Stimulated activated CD4-positive, alpha-beta T cell treated with anti-CD3 and anti-CD28 coated beads, Interleukin-4, amount 100 ng/mL, for 1 hour (primary cell): ENCODE measurements around the gene ZNF438.
"Not testable (repeated sequence)": the region's sequence is repeated elsewhere in the genome, so short reads cannot be mapped to it uniquely, and the experiment has no call there.

Experiments
- DNase-seq: peaks from one replicate; pipeline ENCODE4 v3.0.0-alpha.2; 2020

The ZNF438 gene

GRCh38 chr10:31041011-31041410 is 9.3 kb upstream of the ZNF438 start:
- DNase-seq = no peak

- DNase-seq = not testable (repeated sequence)
Observed at GRCh38 chr10:31039006-31039405, 7.3 kb upstream of the ZNF438 start.

DNA sequence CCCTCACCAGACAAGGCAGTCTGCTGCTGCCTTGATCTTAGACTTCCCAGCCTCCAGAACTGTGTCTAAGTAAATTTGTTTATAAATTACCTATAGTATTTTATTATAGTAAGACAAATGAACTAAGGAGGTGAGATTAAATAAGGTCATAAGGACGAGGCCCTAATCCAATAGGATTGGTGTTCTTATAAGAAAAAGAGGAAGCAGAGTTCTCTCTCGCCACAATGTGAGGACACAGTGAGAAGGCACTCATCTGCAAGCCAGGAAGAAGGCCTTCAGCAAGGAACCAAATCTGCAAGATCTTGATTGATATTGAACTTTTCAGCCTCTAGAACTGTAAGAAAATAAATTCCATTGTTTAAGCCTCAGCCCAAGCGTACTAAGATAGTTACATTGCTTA is 6.1 kb upstream of the ZNF438 start:
- no peak for DNase-seq

DNA sequence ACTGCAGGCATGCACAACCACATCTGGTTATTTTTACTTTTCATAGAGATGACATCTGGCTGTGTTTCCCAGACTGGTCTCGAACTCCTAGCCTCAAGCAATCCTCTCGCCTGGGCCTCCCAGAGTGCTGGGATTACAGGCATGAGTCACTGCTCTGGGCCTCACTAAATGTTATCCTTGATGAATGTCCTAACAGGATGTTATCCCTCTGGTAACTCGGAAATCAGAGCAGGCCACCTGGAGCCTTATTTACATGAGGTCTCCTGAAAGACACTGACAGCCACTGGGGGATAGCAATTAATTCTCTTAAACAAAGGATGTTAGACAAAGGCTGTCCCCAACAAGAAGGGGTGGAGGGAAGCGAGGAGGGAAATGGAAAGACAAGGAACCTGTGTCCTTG is 4.5 kb upstream of the ZNF438 start:
- DNase-seq = no peak

DNA sequence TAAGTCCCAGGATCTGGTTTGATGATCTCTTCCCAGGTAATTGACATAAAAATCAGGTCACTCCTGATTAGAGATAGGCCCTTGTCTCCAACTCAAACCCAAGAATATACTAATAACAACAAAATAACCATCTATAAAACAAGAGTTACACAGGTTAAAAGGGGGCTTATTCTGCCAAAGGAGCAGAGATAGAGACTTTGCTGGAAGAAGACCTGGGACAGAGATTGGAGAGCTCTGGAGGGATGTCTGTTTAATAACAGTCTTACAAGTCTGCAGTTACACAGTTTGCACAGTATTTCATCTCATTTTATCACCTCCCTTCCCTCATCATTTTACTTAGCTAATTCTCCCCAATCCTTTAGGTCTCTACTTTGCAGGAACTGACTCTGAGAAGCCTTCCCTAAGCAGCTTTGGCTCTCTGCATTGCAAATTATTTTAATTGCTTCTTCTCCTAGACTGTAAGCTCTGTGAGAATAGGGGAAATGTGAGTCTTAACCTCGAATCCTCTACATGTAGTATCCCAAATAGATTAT is 3.7 kb upstream of the ZNF438 start:
- no peak for DNase-seq

- no peak for DNase-seq
Observed at GRCh38 chr10:31034098-31034909, 2.6 kb upstream of the ZNF438 start.

DNA sequence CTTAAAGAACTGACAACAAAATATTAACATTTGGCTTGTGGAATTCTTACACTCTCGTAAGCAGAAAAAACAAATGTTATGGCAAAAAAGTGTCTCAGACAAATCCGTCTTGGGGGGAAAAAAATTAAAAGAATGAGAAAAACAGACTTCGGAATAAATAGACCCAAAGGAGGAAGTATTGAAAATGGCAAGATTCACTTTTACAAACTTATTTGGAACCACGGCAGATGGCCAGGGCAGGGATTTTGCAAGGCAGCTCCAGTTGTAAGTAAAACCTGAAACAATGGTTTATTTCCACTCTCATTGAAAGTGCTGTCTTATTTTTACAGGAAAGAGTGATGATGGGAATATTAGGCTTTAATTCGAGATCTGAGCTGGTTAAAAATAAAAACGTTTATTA is 1.5 kb upstream of the ZNF438 start:
- DNase-seq = no peak

DNA sequence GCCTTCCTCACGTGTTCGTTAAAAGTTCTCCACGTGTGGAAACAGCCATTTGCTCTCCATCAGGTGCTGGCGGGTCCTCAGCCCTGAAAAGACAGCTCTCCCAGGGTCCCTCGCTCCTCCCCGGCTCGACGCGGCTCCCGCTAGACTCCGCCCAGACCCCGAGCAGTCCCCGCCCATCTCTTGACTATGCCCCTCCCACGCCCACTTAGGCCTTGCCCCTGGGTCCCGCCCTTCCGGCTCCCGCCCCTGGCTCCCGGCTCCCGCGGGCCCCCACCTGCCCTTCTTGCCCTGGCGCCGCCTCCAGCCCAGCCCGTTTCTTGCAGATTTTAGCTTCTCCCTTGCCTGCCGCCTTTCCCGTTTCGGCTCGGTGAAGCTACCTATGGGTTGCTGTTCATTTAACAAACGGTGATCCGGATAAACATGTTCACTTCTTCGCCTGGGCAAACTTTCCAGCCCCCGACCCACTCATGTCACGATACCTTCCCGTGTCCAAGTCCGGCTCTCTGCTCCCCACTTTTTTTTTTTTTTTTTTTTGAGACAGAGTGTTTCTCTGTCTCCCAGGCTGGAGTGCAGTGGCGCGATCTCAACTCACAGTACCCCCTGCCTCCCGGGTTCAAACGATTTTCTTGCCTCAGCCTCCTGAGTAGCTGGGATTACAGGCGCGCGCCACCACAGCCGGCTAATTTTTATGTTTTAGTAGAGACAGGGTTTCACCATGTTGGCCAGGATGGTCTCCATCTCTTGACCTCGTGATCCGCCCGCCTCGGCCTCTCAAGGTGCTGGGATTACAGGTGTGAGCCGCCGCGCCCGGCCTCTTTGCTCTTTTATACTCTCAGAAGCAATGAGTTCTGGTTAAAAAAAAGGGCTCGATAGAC is 830 bp upstream of the ZNF438 start:
- DNase-seq = peak; percentile 93

DNA sequence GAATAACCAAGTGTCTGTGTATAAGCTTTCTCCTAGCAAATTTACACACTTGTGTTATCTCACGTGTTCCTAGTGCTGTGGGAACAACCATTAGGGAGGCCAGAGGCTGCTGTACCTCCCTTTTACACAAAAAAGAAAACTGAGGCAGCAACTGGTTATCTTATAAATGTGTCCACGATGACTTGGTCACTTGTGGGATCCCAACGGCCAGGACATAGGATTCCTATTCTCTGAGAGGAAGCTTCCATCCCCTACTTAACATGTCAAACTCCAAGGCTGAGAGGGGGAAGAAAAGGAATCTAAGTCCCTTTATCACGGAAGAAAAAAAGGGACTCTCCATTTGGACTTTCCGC is 484 bp downstream of the ZNF438 start:
- no peak for DNase-seq

- DNase-seq = no peak
Observed at GRCh38 chr10:31030800-31031199, 865 bp downstream of the ZNF438 start.

DNA sequence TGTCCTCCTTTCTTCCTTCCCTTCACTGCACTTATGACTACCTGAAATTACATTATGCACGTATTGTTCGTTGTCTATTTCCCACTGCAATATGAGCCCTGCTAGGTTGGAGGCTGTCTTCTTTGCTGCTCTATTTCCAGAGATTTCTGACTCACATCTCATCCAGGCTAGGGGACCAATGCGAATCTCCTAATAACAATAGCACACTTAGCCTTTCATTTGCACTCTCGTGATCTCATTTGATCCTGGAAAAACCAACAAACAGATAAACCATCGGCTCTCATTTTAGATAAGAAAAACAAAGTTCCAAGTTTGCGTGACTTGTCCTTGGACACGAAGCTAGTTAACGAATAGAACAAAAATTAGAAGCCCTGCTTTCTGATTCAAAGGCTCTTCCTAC is 1.4 kb downstream of the ZNF438 start:
- DNase-seq = no peak

GRCh38 chr10:31028081-31028480 is 3.6 kb downstream of the ZNF438 start:
- DNase-seq = no peak

DNA sequence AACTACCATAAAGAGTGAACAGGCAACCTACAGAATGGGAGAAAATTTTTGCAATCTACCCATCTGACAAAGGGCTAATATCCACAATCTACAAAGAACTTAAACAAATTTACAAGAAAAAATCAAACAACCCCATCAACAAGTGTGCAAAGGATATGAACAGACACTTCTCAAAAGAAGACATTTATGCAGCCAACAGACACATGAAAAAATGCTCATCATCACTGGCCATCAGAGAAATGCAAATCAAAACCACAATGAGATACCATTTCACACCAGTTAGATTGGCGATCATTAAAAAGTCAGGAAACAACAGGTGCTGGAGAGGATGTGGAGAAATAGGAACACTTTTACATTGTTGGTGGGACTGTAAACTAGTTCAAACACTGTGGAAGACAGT is 5.4 kb downstream of the ZNF438 start:
- not testable (repeated sequence) for DNase-seq

DNA sequence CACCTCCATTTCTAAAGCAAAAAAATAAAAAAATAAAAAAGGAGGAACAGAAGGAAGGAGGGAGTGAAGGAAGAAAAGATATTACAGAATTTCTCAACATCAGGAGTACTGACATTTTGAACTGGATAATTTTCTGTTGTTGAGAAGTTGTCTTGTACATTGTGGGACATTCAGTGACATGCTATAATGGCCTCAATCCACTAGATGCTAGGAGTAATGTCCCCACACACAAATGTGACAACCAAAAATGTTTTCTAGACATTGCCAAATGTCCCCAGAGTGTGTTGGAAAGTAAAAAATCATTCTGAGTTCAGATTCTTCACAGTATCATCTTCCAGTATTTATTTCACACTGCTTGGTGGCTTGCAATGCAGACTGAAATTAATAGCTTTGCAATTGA is 6.5 kb downstream of the ZNF438 start:
- DNase-seq = no peak

GRCh38 chr10:31023558-31023957 is 8.1 kb downstream of the ZNF438 start:
- DNase-seq = no peak

GRCh38 chr10:31020209-31020608 is 11.5 kb downstream of the ZNF438 start:
- no peak for DNase-seq

DNA sequence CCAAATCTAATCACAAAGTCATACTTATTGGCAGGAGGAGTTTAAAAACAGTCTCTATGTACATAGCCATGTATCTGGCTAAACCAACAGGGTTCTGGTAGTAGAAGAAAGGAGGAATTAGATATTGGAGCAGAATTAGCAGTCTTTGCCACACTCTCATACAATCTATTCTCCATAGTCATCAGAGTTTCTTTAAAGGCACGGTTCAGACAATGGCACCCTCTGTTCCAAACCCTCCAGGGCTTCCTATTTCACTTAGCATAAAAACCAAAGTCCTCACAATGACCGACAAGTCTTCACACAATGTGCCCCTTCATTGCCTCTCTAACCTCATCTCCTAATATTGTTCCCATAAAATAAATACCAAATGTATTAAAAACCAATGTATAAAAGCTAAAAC is 12.7 kb downstream of the ZNF438 start:
- DNase-seq = no peak

DNA sequence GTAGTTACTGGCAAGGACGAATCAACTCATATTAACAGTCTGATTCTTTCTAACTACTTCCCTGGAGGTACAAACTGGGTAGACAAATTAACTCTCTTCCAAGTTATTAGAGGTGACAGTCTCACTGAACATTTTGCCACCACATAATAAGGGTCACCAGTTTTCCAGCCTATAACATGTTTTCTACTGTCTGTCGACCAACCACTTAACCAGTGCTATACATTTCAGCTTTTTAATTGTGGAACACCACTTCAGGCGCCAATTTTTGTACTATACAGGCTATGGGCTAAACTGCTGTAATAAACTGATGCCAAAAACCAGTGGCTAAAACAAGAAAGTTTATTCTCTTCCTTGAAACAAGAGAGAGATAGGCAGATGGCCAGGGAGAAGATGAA is 13.3 kb downstream of the ZNF438 start:
- DNase-seq = no peak

DNA sequence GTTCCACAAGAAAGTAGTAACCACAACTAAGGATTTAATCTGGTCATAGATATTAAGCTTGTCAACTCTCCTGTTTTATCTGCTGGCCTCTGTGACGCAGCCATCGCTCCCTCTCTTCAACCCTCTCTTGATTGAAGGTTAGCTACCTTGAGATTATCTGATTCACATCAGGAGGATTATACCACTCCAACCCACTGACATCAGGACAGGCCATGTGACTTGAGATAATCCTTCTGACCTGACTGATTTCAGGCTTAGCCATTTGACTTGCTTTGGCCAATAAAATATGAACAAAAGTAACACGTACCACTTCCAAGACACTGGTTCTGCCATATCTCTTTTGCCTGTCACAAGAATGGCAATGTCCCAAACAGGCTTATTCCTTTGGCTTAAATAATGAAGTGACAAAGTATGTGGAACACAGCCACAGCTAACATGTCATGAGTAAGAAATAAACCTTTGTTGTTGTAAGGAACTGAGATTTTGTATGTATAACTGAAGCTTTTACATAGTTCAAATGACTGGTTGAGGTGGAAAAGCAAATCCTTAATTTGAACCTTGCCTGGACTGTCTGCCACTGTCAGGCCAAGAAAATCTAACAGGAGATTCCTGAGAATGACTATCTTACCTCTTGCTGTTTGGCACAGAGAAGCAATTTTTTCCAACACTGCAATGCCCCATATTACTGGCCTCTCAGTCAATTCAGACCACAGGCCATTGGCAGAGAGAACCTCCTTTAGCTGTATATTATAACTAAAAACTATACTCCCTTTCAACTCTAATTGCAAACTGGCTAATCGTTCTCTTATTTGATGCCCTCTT is 13.9 kb downstream of the ZNF438 start:
- no peak for DNase-seq

GRCh38 chr10:31014161-31014875 is 17.3 kb downstream of the ZNF438 start:
- DNase-seq = no peak

DNA sequence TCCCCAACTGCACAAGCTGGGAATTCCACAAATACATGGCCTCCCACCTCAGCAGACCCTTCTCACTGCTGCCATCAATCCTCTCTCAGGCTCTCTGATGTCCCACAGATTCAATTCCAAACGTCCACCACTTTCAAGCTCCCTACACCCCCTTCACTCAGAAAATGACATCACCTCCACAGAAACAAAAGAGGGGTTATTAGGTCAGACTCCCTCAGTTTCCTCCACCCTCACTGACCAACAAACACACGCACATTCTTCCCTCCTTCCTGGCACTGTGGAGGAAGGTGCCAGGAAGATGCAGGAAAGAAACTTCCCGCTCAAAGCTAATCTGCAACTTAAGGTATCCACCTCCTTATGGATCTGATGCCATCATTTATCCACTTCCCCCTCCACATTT is 18.3 kb downstream of the ZNF438 start:
- DNase-seq = no peak

DNA sequence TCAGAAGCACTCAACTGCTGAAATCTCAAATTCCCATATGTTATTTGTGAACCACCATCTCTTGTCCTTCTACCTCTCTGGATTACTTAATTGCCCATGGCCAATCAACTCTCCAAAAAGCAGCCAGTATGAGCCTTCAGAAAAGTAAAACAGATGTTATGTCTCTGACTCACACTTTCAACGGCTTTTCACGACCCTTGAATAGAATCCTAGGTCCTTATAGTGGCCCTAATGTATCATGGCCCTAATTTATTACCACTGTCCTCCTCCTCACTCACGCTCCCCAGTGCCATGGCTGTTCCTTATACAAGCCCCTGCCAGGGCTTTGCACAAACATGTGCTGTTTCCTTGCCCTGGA is 20.0 kb downstream of the ZNF438 start:
- DNase-seq = no peak
